ENCODE measurements around the gene MRPL16. TPM values are rescaled to one million over a fixed set of nuclear protein-coding genes. Genes with fewer than 3 reads are reported as not detected.

Gene MRPL16
- polyA plus RNA-seq, 1 donor from 2014 or later, result 33.2 TPM

DNA sequence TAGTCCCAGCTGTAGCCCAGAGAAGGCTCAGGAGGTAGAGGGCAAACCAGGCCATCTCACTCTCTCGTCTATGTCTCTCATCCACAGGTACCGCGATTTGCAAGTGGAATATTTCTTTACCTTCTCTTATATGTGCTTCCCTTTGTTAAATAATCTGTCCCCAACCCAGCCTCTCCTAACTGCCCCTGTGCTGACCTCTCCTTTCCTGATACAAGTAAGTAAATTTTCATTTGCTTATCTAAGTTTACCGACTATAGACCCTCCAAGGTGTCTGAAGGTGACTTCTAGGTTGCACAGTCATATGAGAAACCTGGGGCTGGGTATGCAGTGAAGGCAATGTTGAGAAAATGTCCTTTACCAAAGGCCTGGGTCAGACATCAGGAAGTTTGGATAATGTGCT is 34.8 kb upstream of the MRPL16 start, which contains the start of gene CBLIF:
TSS of gene CBLIF (minus strand) at position 101 of the 400 bp plus-strand sequence. CDS start at position 55, 46 bp downstream.
- Histone ChIP-seq H2AFZ (ENCODE audit: low read depth, low read length) (no peak within 1 kb of the TSS), H3K9me3 (ENCODE audit: low read length) (no peaks in the 10 kb centered on the region), H3K79me2 (replicated peaks; ENCODE audit: insufficient read depth, low read length) (no peaks in the 10 kb centered on the region), H3F3A (ENCODE audit: insufficient read depth, low read length, poor library complexity, severe bottlenecking) (no peaks in the 10 kb centered on the region), H3K36me3 (ENCODE audit: insufficient read depth, low read length) (no peaks in the 10 kb centered on the region), H3K4me2 (ENCODE audit: low read length) (no peak within 1 kb of the TSS), H4K20me1 (ENCODE audit: insufficient read depth) (no peaks in the 10 kb centered on the region), H3K27me3 (ENCODE audit: insufficient read depth, low read depth, low read length) (no peaks in the 10 kb centered on the region), H3K27ac (ENCODE audit: low read length) (no peak within 1 kb of the TSS), H3K9me2 (ENCODE audit: insufficient read depth, low read length) (no peaks in the 10 kb centered on the region), H3K4me3 (ENCODE audit: low read length) (no peak within 1 kb of the TSS), H3K9ac (ENCODE audit: low read length) (no peak within 1 kb of the TSS)
- TF ChIP-seq, protein P1, sequence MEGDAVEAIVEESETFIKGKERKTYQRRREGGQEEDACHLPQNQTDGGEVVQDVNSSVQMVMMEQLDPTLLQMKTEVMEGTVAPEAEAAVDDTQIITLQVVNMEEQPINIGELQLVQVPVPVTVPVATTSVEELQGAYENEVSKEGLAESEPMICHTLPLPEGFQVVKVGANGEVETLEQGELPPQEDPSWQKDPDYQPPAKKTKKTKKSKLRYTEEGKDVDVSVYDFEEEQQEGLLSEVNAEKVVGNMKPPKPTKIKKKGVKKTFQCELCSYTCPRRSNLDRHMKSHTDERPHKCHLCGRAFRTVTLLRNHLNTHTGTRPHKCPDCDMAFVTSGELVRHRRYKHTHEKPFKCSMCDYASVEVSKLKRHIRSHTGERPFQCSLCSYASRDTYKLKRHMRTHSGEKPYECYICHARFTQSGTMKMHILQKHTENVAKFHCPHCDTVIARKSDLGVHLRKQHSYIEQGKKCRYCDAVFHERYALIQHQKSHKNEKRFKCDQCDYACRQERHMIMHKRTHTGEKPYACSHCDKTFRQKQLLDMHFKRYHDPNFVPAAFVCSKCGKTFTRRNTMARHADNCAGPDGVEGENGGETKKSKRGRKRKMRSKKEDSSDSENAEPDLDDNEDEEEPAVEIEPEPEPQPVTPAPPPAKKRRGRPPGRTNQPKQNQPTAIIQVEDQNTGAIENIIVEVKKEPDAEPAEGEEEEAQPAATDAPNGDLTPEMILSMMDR (IDR thresholded peaks at IDR 0.05; ENCODE audit: poor library complexity, severe bottlenecking), result no peak
- TF ChIP-seq EZH2 (IDR thresholded peaks at IDR 0.05; ENCODE audit: borderline replicate concordance, insufficient read depth, low read length, poor library complexity, severe bottlenecking) (no peak), MXI1 (conservative IDR thresholded peaks at IDR 0.05; ENCODE audit: poor library complexity, severe bottlenecking) (no peak), SMC3 (conservative IDR thresholded peaks at IDR 0.05; ENCODE audit: poor library complexity) (no peak), TAF1 (IDR thresholded peaks at IDR 0.05; ENCODE audit: low read depth) (no peak), RAD21 (conservative IDR thresholded peaks at IDR 0.05) (no peak), EP300 (conservative IDR thresholded peaks at IDR 0.05; ENCODE audit: poor library complexity, severe bottlenecking) (no peak), POLR2AphosphoS5 (IDR thresholded peaks at IDR 0.05) (no peak)
- TF ChIP-seq, protein P2, sequence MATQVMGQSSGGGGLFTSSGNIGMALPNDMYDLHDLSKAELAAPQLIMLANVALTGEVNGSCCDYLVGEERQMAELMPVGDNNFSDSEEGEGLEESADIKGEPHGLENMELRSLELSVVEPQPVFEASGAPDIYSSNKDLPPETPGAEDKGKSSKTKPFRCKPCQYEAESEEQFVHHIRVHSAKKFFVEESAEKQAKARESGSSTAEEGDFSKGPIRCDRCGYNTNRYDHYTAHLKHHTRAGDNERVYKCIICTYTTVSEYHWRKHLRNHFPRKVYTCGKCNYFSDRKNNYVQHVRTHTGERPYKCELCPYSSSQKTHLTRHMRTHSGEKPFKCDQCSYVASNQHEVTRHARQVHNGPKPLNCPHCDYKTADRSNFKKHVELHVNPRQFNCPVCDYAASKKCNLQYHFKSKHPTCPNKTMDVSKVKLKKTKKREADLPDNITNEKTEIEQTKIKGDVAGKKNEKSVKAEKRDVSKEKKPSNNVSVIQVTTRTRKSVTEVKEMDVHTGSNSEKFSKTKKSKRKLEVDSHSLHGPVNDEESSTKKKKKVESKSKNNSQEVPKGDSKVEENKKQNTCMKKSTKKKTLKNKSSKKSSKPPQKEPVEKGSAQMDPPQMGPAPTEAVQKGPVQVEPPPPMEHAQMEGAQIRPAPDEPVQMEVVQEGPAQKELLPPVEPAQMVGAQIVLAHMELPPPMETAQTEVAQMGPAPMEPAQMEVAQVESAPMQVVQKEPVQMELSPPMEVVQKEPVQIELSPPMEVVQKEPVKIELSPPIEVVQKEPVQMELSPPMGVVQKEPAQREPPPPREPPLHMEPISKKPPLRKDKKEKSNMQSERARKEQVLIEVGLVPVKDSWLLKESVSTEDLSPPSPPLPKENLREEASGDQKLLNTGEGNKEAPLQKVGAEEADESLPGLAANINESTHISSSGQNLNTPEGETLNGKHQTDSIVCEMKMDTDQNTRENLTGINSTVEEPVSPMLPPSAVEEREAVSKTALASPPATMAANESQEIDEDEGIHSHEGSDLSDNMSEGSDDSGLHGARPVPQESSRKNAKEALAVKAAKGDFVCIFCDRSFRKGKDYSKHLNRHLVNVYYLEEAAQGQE (IDR thresholded peaks at IDR 0.05; ENCODE audit: borderline replicate concordance), result no peak

DNA sequence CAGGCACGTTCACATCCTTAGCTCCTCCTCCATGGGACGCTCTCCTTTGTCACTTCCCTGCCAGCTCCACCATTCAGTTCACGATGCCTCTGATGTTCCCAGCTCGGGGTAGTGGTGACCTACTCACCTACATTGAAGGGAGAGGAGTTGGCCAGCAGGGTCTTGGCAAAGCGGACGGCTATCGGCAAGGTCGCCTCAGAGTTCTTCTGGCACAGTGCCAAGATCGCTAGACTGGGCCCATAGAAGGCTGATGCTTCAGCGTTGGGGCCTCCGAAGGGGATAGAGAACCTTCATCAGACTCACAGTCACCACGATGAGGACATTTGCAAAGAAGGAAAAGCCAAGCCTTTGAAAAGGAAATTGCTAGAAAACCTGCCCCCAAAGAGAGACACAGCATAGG is 31.7 kb upstream of the MRPL16 start:
- no peak overlapping the region for H3K27ac ChIP-seq (ENCODE audit: low read length)
- H3K9me2 ChIP-seq (ENCODE audit: insufficient read depth, low read length), result no peaks in the 10 kb centered on the region
- no peaks in the 10 kb centered on the region for H4K20me1 ChIP-seq (ENCODE audit: insufficient read depth)
- no peaks in the 10 kb centered on the region for H3K36me3 ChIP-seq (ENCODE audit: insufficient read depth, low read length)
- H3K9me3 ChIP-seq (ENCODE audit: low read length), result no peaks in the 10 kb centered on the region
- H3K27me3 ChIP-seq (ENCODE audit: insufficient read depth, low read depth, low read length), result no peaks in the 10 kb centered on the region
- H2AFZ ChIP-seq (ENCODE audit: low read depth, low read length), result no peak overlapping the region
- H3K4me2 ChIP-seq (ENCODE audit: low read length), result no peak overlapping the region
- no peak for TF ChIP-seq TAF1 (IDR thresholded peaks at IDR 0.05; ENCODE audit: low read depth)
- TF ChIP-seq SMC3 (conservative IDR thresholded peaks at IDR 0.05; ENCODE audit: poor library complexity), result no peak
- no peak for TF ChIP-seq EP300 (conservative IDR thresholded peaks at IDR 0.05; ENCODE audit: poor library complexity, severe bottlenecking)
- TF ChIP-seq, protein P1 (IDR thresholded peaks at IDR 0.05; ENCODE audit: poor library complexity, severe bottlenecking), result no peak
- no peak for TF ChIP-seq EZH2 (IDR thresholded peaks at IDR 0.05; ENCODE audit: borderline replicate concordance, insufficient read depth, low read length, poor library complexity, severe bottlenecking)
- no peak for TF ChIP-seq RAD21 (conservative IDR thresholded peaks at IDR 0.05)
- TF ChIP-seq MXI1 (conservative IDR thresholded peaks at IDR 0.05; ENCODE audit: poor library complexity, severe bottlenecking), result no peak
- no peak for TF ChIP-seq POLR2AphosphoS5 (IDR thresholded peaks at IDR 0.05)
- TF ChIP-seq, protein P2 (IDR thresholded peaks at IDR 0.05; ENCODE audit: borderline replicate concordance), result no peak
- no peak overlapping the region for H3K9ac ChIP-seq (ENCODE audit: low read length)
- H3K79me2 ChIP-seq (replicated peaks; ENCODE audit: insufficient read depth, low read length), result no peaks in the 10 kb centered on the region
- H3F3A ChIP-seq (ENCODE audit: insufficient read depth, low read length, poor library complexity, severe bottlenecking), result no peaks in the 10 kb centered on the region
- no peak overlapping the region for H3K4me3 ChIP-seq (ENCODE audit: low read length)
